AG09309 (cell line): ENCODE data around the gene LPCAT1.

Experiments used
- DNase-seq: peaks from one replicate; pipeline ENCODE4 v3.0.0-alpha.2; 2010; ENCODE audit warnings: low read depth
- H3K4me3 ChIP-seq: 2 replicates; pipeline ENCODE4 v1.5.1; 2011; ENCODE audit warnings: mild to moderate bottlenecking, low read depth, low read length, moderate library complexity; ENCODE audit not compliant: control insufficient read depth
- TF ChIP-seq, protein P1 (sequence below): IDR thresholded peaks from 2 replicates; pipeline ENCODE4 v1.5.1; 2011; ENCODE audit warnings: mild to moderate bottlenecking, low read depth, low read length, inconsistent platforms; ENCODE audit not compliant: insufficient read depth, control insufficient read depth; ENCODE audit errors: missing control alignments

The LPCAT1 gene

DNA sequence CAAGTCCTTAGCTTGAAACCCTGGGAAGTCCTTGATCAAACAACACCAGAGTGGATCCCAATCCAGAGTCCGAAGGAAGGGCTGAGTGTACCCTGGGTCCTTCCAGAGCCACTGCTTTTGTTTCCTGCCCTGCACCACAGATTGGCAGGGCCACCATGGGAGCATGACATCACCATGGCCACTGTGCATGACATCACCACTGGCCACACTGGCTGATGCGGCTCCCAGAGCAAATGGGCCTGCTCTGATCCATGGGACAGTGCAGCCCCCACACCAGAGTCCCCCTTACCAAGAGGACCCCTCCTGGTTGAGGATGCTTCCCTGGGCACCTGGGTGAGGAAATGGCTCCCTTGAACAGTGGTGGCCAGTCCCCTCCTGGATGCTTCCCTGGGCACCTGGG lies 88.4 kb downstream of the LPCAT1 start:
- TF ChIP-seq, protein P1, sequence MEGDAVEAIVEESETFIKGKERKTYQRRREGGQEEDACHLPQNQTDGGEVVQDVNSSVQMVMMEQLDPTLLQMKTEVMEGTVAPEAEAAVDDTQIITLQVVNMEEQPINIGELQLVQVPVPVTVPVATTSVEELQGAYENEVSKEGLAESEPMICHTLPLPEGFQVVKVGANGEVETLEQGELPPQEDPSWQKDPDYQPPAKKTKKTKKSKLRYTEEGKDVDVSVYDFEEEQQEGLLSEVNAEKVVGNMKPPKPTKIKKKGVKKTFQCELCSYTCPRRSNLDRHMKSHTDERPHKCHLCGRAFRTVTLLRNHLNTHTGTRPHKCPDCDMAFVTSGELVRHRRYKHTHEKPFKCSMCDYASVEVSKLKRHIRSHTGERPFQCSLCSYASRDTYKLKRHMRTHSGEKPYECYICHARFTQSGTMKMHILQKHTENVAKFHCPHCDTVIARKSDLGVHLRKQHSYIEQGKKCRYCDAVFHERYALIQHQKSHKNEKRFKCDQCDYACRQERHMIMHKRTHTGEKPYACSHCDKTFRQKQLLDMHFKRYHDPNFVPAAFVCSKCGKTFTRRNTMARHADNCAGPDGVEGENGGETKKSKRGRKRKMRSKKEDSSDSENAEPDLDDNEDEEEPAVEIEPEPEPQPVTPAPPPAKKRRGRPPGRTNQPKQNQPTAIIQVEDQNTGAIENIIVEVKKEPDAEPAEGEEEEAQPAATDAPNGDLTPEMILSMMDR, result no peak
- DNase-seq, result no peak
- H3K4me3 ChIP-seq, result no peak overlapping the region

- TF ChIP-seq, protein P1, result no peak
- DNase-seq, result no peak
These were observed 91.5 kb downstream of the LPCAT1 start for GRCh38 chr5:1432296-1432695.

DNA sequence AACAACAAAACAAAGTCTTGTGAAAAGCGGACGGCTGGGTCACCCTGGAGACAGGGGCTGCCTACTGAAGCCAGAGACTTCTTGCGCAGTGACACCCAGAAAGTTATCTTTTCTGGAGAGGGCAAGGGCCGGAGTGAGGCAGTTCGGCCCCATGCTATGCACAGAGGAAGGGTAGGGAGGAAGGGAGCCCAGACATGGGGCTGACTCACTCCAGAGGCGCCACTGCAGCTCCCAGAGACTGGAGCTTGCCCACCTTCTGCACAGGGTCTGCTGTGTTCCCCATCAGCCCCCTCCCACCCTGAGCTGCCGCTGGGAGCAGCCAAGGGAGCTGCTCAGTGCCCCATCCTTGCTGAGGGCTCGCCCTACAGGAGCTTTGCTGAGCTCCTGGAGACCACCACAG lies 91.9 kb downstream of the LPCAT1 start:
- no peak for DNase-seq
- TF ChIP-seq, protein P1, result no peak
- H3K4me3 ChIP-seq, result no peak overlapping the region

More at GRCh38 chr5:1432296-1432695, 91.5 kb downstream of the LPCAT1 start:
- H3K4me3 ChIP-seq, result no peak overlapping the region

DNA sequence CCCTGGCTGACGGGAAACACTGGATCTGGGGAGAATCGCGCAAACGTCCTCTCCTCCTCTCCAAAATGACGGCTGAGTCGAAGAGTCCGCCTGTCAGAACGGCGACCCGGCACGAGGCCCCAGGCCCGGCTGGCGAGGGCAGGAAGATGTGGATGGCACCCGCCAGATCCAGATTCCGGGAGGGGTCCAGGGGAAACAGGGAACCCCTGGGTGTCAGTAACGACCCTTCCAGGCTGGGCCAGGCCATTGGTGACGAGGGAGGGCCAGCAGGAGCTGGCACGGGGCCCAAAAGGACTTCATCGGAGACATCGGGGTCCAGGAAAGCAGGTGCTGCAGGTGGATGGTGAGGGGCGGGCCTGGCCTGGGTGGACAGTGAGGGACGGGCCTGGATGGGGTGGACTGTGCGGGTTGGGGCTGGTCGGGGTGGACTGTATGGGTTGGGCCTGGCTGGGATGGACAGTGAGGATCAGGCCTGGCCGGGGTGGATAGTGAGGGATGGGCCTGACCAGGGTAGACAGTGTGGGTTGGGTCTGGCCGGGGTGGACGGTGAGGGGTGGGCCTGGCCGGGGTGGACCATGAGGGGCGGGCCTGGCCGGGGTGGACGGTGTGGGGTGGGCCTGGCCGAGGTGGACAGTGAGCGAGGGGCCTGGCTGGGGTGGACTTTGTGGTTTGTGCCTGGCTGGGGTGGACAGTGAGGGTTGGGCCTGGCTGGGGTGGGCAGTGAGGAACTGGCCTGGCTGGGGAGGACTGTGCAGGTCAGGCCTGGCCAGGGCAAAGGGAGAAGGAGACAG lies 92.5 kb downstream of the LPCAT1 start:
- TF ChIP-seq, protein P1, result no peak
- no peak for DNase-seq
- no peak overlapping the region for H3K4me3 ChIP-seq

DNA sequence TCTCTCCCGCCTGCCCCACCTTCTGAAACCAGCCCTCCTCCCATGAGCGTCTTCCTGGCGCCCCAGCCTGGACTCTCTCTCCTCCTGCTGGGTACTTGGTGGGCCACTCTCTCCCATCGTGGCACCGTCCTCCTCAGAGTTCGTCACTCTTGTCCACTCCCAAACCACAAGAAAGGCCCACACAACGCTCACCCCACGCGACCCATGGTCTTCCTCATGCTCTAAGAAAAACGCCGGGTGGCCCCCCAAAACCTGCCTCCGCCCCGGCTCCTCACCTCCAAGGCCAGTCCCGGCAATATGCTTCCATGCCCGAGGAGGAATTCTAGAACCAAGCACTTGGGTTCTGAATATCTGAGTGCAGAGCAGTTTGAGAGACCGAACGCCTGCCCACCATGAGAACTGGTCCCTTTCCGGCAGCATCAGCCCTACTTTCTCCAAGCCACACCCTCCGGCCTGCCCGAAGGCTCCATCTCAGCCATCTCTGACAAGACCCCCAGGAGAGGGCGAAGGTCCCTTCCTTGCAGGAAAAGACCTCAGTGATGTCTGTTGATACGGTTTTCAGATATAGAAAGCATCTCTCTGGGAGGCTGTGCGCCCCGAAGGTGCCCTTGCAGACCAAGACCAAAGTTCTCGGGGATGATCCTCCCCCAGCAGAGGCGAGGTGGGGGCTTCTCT lies 93.5 kb downstream of the LPCAT1 start:
- no peak overlapping the region for H3K4me3 ChIP-seq
- no peak for DNase-seq
- TF ChIP-seq, protein P1, result no peak

DNA sequence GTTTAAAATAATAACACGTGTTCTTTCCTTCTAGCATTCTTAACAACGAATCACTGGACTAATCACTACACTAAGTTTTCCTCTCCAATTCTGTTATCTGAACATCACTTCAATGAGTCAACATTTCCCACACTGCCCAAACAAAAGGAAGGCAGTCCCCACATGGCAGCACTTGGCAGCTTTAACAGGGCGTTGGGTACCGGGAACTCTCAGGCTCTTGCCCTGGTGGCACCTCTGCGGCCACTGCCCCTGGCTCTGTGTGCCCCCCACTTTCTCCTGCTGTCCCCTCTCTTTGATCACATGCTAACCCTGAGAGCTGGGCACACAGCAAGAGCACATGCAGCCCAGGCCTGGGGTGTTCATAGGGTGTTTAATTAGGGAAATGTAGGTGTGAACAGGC lies 94.3 kb downstream of the LPCAT1 start:
- TF ChIP-seq, protein P1, result no peak
- DNase-seq, result no peak
- H3K4me3 ChIP-seq, result no peak overlapping the region
